Transverse colon (tissue), 4 donors: Measurements from ENCODE around the gene ATOSA.

ENCODE experiments used
- POLR2A ChIP-seq: fragments of 450-650 bp; IDR thresholded peaks from one replicate; pipeline ENCODE4 v1.6.1; 2016; ENCODE audit warnings: antibody characterized with exemption, mild to moderate bottlenecking, moderate library complexity
- POLR2AphosphoS5 ChIP-seq, 3 donors: sonication (generic); formaldehyde crosslinking; IDR thresholded peaks; one replicate each; pipeline ENCODE4 v1.6.1; 2016; ENCODE audit warnings: antibody characterized with exemption in 3 of 3
- TF ChIP-seq, protein P1 (sequence below), 5 experiments: fragments of 200-600 bp in 3 of 5; fragments of 450-650 bp in 2 of 5; sonication (generic) in 3 of 5; IDR thresholded peaks; 1 replicate in 2 of 5; 2 replicates in 3 of 5; pipeline ENCODE4 v1.5.1; 2016 to 2017; ENCODE audit warnings: antibody characterized with exemption in 5 of 5, inconsistent platforms in 3 of 5, mild to moderate bottlenecking in 2 of 5, moderate library complexity in 1 of 5

GRCh38 chr15:52710708-52711389 lies 31.7 kb upstream of the ATOSA start:
- TF ChIP-seq, protein P1, sequence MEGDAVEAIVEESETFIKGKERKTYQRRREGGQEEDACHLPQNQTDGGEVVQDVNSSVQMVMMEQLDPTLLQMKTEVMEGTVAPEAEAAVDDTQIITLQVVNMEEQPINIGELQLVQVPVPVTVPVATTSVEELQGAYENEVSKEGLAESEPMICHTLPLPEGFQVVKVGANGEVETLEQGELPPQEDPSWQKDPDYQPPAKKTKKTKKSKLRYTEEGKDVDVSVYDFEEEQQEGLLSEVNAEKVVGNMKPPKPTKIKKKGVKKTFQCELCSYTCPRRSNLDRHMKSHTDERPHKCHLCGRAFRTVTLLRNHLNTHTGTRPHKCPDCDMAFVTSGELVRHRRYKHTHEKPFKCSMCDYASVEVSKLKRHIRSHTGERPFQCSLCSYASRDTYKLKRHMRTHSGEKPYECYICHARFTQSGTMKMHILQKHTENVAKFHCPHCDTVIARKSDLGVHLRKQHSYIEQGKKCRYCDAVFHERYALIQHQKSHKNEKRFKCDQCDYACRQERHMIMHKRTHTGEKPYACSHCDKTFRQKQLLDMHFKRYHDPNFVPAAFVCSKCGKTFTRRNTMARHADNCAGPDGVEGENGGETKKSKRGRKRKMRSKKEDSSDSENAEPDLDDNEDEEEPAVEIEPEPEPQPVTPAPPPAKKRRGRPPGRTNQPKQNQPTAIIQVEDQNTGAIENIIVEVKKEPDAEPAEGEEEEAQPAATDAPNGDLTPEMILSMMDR (IDR thresholded peaks at IDR 0.05): no peak
- TF ChIP-seq POLR2AphosphoS5 (IDR thresholded peaks at IDR 0.05) (no peak), POLR2A (no peak)
